Measurements from ENCODE around the gene PPARA. TPM values are rescaled to one million over a fixed set of nuclear protein-coding genes. Genes with fewer than 3 reads are reported as not detected.

The PPARA gene
- polyA plus RNA-seq, 1 experiment: 10.3 TPM

DNA sequence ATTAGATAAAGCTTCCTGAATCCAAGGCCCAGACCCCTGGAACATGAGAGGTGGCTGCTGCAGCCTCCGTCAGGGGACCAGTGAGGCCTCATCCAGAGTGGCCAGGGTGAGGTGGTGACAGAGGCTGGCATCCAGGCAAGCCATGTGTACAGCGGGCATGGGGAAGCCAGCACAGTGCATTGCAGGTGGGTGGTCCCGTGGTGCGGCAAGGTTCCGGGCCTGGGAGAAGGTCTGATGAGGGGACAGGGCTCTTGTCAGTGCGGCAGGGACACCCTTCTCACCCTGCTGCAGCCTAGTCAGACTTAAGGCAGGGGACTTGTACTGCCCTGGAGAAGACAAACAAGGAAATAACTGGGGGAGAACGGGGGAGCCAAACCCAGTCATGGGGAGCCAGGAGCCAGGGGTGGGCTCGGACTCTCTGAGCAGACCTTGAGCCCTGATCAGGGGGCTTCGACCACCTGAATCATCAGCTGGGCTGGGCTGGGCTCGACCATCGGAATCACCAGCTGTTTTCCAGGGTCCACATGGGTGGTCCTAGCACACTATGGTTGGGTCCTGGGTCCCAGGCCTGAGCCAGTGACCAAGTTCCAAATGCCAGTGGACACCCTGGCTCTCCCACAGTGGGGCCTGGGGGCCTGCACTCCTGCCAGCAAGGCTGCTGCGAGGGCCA is 122.6 kb downstream of the PPARA start:
- no peak overlapping the region for H3K4me3 ChIP-seq (ENCODE audit: low read depth, low read length)
- no peak for DNase-seq (ENCODE audit: low read depth)
- TF ChIP-seq, protein P1, sequence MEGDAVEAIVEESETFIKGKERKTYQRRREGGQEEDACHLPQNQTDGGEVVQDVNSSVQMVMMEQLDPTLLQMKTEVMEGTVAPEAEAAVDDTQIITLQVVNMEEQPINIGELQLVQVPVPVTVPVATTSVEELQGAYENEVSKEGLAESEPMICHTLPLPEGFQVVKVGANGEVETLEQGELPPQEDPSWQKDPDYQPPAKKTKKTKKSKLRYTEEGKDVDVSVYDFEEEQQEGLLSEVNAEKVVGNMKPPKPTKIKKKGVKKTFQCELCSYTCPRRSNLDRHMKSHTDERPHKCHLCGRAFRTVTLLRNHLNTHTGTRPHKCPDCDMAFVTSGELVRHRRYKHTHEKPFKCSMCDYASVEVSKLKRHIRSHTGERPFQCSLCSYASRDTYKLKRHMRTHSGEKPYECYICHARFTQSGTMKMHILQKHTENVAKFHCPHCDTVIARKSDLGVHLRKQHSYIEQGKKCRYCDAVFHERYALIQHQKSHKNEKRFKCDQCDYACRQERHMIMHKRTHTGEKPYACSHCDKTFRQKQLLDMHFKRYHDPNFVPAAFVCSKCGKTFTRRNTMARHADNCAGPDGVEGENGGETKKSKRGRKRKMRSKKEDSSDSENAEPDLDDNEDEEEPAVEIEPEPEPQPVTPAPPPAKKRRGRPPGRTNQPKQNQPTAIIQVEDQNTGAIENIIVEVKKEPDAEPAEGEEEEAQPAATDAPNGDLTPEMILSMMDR (IDR thresholded peaks at IDR 0.05; ENCODE audit: insufficient read depth, low read depth, low read length): no peak
- H3K36me3 ChIP-seq (ENCODE audit: control insufficient read depth, insufficient read depth, low read length): peaks cover 22% of the 10 kb centered on the region
- H3K27me3 ChIP-seq (ENCODE audit: control insufficient read depth, insufficient read depth, low read length): no peaks in the 10 kb centered on the region
- CTCF ChIA-PET: no interaction called here
- POLR2A ChIA-PET: no interaction called here

- CTCF ChIA-PET: no interaction called here
- DNase-seq (ENCODE audit: low read depth): no peak
- TF ChIP-seq, protein P1 (IDR thresholded peaks at IDR 0.05; ENCODE audit: insufficient read depth, low read depth, low read length): no peak
- Histone ChIP-seq H3K4me3 (ENCODE audit: low read depth, low read length) (no peak overlapping the region), H3K27me3 (ENCODE audit: control insufficient read depth, insufficient read depth, low read length) (no peaks in the 10 kb centered on the region), H3K36me3 (ENCODE audit: control insufficient read depth, insufficient read depth, low read length) (peaks cover 24% of the 10 kb centered on the region)
- POLR2A ChIA-PET: no interaction called here
Measured at GRCh38 chr22:46273432-46274148, 123.3 kb downstream of the PPARA start.

GRCh38 chr22:46274381-46274780 is 124.1 kb downstream of the PPARA start:
- H3K27me3 ChIP-seq (ENCODE audit: control insufficient read depth, insufficient read depth, low read length): no peaks in the 10 kb centered on the region
- DNase-seq (ENCODE audit: low read depth): no peak
- ChIA-PET CTCF (no interaction called here), POLR2A (no interaction called here)
- TF ChIP-seq, protein P1 (IDR thresholded peaks at IDR 0.05; ENCODE audit: insufficient read depth, low read depth, low read length): no peak
- peaks cover 32% of the 10 kb centered on the region for H3K36me3 ChIP-seq (ENCODE audit: control insufficient read depth, insufficient read depth, low read length)
- H3K4me3 ChIP-seq (ENCODE audit: low read depth, low read length): no peak overlapping the region

DNA sequence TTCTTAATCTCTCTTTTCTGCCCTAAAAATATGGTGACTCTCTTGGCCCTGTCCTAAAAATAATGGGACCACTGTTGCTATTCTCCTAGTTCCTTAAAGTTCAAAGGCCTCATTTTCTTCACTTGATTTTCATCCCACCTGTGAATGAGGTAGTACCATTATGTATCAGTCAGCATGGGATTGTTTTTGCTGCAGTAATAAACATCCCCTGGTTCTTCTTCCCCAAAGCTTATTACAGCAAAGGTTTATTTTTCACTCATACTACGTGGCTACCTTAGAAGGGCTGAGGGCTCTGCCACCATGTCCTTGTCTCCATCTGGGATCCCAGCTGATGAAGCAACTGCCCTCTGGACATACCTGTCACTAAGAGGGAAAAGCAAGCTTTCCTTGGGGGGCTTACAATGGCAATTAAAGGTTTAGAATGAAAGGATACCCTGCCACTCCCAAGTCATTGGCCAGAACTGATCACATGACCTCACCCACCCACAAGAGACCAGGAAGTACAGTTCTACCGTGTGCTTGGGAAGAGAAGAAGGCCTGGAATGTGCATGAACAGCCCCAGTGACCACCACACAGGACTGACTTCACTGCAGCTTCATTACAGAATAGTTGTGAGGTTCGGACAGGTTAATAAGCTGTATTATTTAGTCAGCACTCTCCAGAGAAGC is 125.3 kb downstream of the PPARA start:
- POLR2A ChIA-PET: no interaction called here
- TF ChIP-seq, protein P1 (IDR thresholded peaks at IDR 0.05; ENCODE audit: insufficient read depth, low read depth, low read length): no peak
- CTCF ChIA-PET: no interaction called here
- Histone ChIP-seq H3K36me3 (ENCODE audit: control insufficient read depth, insufficient read depth, low read length) (peaks cover 44% of the 10 kb centered on the region), H3K27me3 (ENCODE audit: control insufficient read depth, insufficient read depth, low read length) (no peaks in the 10 kb centered on the region), H3K4me3 (ENCODE audit: low read depth, low read length) (no peak overlapping the region)
- DNase-seq (ENCODE audit: low read depth): no peak

DNA sequence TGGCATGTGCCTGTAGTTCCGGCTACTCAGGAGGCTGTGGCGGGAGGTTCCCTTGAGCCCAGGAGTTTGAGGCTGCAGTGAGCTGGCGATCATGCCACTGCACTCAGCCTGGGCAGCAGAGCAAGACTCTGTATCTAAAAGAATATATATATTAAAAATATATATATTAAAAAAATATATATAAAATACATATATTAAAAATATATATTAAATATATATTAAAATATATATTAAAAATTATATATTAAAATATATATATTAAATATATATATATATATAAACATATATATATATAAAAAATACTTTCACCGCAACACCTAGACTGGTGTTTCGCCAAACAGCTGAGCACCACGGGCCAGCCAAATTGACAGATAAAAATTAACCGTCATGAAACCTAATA is 126.2 kb downstream of the PPARA start:
- DNase-seq (ENCODE audit: low read depth): no peak
- POLR2A ChIA-PET: no interaction called here
- CTCF ChIA-PET: no interaction called here
- peaks cover 49% of the 10 kb centered on the region for H3K36me3 ChIP-seq (ENCODE audit: control insufficient read depth, insufficient read depth, low read length)
- no peaks in the 10 kb centered on the region for H3K27me3 ChIP-seq (ENCODE audit: control insufficient read depth, insufficient read depth, low read length)
- TF ChIP-seq, protein P1 (IDR thresholded peaks at IDR 0.05; ENCODE audit: insufficient read depth, low read depth, low read length): no peak
- no peak overlapping the region for H3K4me3 ChIP-seq (ENCODE audit: low read depth, low read length)
